Vein endothelial cell (primary cell): Measurements from ENCODE around the gene C3orf85. TPM values are rescaled to one million over a fixed set of nuclear protein-coding genes. Genes with fewer than 3 reads are reported as not detected.

ENCODE experiments used
- total RNA-seq: library from RNA; depleted of rRNA; stranded (reverse); fragments of >200 nt; gene quantifications from 2 replicates; pipeline ENCODE4 v1.2.3, GENCODE V29; 2012

Gene C3orf85
- not detected in 2 replicates for total RNA-seq

GRCh38 chr3:109136523-109136922 is at the start of gene C3orf85:
Gene C3orf85 (plus strand): TSS chr3:109136719. CDS start chr3:109136848, 129 bp downstream.

GRCh38 chr3:109117939-109118338 is 18.6 kb upstream of the C3orf85 start, which contains the start of gene MORC1:
Gene MORC1 (minus strand): TSS chr3:109118134. CDS start chr3:109118059, 75 bp downstream.

Other genes with a start within 250 kb of the C3orf85 start
- gene GUCA1C, start 182.8 kb upstream of the C3orf85 start, total RNA-seq, result not detected in 2 replicates
- gene MORC1, start 18.6 kb upstream of the C3orf85 start, total RNA-seq, result not detected in 2 replicates
- gene DPPA2, start 179.8 kb downstream of the C3orf85 start, total RNA-seq, result not detected in 2 replicates
- not detected in 2 replicates for gene DPPA4, start 200.8 kb downstream of the C3orf85 start, total RNA-seq